MM.1S (cell line): ENCODE measurements around the gene ALX1.

ENCODE experiments used
- DNase-seq: peaks from one replicate; pipeline ENCODE4 v3.0.0-alpha.2; 2015
- H2AFZ ChIP-seq: fragments of 300-600 bp; sonication (generic); 2 replicates; pipeline ENCODE4 v1.6.0; 2016; ENCODE audit warnings: antibody characterized with exemption, low read length
- H3F3A ChIP-seq: fragments of 300-600 bp; sonication (generic); 2 replicates; pipeline ENCODE4 v1.6.1; 2016; ENCODE audit warnings: mild to moderate bottlenecking, antibody characterized with exemption, low read length, moderate library complexity, mixed read lengths; ENCODE audit not compliant: insufficient read depth
- H3K27ac ChIP-seq: fragments of 300-600 bp; sonication (generic); 2 replicates; pipeline ENCODE4 v1.5.1; 2016; ENCODE audit warnings: mild to moderate bottlenecking, low read length
- H3K27me3 ChIP-seq: fragments of 300-600 bp; sonication (generic); replicated peaks from 2 replicates; pipeline ENCODE4 v1.6.0; 2016; ENCODE audit warnings: low read length; ENCODE audit not compliant: insufficient read depth
- H3K36me3 ChIP-seq: fragments of 300-600 bp; sonication (generic); replicated peaks from 2 replicates; pipeline ENCODE4 v1.6.1; 2016; ENCODE audit warnings: mild to moderate bottlenecking, low read length, mixed read lengths; ENCODE audit not compliant: insufficient read depth
- H3K4me1 ChIP-seq: fragments of 300-600 bp; sonication (generic); 2 replicates; pipeline ENCODE4 v1.6.1; 2016; ENCODE audit warnings: low read length, mixed read lengths
- H3K4me2 ChIP-seq: fragments of 300-600 bp; sonication (generic); 2 replicates; pipeline ENCODE4 v1.6.0; 2016; ENCODE audit warnings: low read depth, low read length
- H3K4me3 ChIP-seq: fragments of 300-600 bp; sonication (generic); 2 replicates; pipeline ENCODE4 v1.5.1; 2016; ENCODE audit warnings: low read length, mixed read lengths
- H3K79me2 ChIP-seq: fragments of 300-600 bp; sonication (generic); 2 replicates; pipeline ENCODE4 v1.6.1; 2016; ENCODE audit warnings: mixed run types, low read length, mixed read lengths
- H3K9ac ChIP-seq: fragments of 300-600 bp; sonication (generic); 2 replicates; pipeline ENCODE4 v1.6.1; 2016; ENCODE audit warnings: low read length, mixed read lengths
- H3K9me2 ChIP-seq: fragments of 300-600 bp; sonication (generic); replicated peaks from 2 replicates; pipeline ENCODE4 v1.6.1; 2016; ENCODE audit warnings: mild to moderate bottlenecking, low read length, mixed read lengths; ENCODE audit not compliant: insufficient read depth
- H3K9me3 ChIP-seq: fragments of 300-600 bp; sonication (generic); replicated peaks from 2 replicates; pipeline ENCODE4 v1.6.1; 2016; ENCODE audit warnings: mild to moderate bottlenecking, low read length, mixed read lengths; ENCODE audit not compliant: insufficient read depth
- H4K20me1 ChIP-seq: fragments of 300-600 bp; sonication (generic); 2 replicates; pipeline ENCODE4 v1.6.1; 2016; ENCODE audit warnings: mild to moderate bottlenecking, low read length, moderate library complexity, mixed read lengths; ENCODE audit not compliant: insufficient read depth
- EZH2 ChIP-seq: fragments of 300-600 bp; sonication (generic); optimal IDR thresholded peaks from 2 replicates; pipeline ENCODE3; 2017; ENCODE audit warnings: low read depth, mild to moderate bottlenecking, antibody characterized with exemption, low read length, mixed read lengths
- EZH2phosphoT487 ChIP-seq: fragments of 300-600 bp; sonication (generic); IDR thresholded peaks from 2 replicates; pipeline ENCODE4 v1.6.1; 2018; ENCODE audit warnings: antibody characterized with exemption, low read length
- TF ChIP-seq, protein P1 (sequence below): fragments of 300-600 bp; sonication (generic); IDR thresholded peaks from 2 replicates; pipeline ENCODE4 v1.5.1; 2016; ENCODE audit warnings: antibody characterized with exemption, low read length, mixed read lengths

The ALX1 gene

DNA sequence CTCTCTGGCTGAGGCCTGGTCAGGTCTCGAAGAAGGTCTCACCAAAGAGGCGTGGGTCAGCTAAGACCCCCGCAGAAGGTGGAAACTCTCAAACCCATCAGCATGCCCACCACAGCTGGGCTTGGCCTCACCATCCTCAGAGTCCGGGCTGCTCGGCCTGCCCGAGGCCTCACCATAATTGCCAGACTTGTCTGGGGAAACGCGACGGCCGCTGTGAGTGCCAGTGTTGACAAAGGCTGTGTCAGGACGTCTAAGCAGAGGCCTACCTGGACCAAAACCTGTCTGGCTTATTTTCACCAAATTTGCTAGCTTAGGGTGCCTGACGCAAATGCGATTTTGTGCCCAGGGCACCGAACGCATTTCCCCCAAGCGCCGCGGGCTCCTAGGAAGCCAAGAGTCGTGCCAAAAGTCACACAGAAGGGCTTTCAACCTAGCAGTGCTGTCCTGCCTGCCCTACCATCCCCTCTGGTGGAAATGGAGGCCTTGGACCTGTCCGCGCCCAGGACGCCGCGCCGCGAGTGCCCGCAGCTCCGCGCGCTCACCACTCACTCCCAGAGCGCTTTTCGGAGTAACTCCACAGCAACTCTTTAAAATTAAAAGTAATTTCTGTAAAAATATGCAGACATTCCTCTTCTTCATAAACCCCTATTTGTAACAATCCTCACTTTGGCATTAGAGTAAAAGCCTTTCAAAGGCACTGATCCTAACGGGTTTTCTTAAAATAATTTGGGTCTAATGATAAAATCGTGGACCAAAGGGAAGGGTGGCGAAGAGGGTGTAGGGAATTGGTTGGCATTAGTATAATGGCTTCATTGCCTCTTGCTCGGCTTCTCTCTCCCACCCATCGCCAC is 1.2 kb upstream of the ALX1 start:
- H3K9ac ChIP-seq, result no peak overlapping the region
- no peaks in the 10 kb centered on the region for H4K20me1 ChIP-seq
- DNase-seq, result no peak
- no peaks in the 10 kb centered on the region for H3K36me3 ChIP-seq
- H3F3A ChIP-seq, result no peaks in the 10 kb centered on the region
- H3K27me3 ChIP-seq, result no peaks in the 10 kb centered on the region; the same call in 1 of the 2 replicates
- no peak overlapping the region for H3K4me3 ChIP-seq
- H3K4me1 ChIP-seq, result peaks cover 7% of the 10 kb centered on the region; the same call in 1 of the 2 replicates
- no peaks in the 10 kb centered on the region for H3K9me3 ChIP-seq
- no peaks in the 10 kb centered on the region for H3K79me2 ChIP-seq
- H3K27ac ChIP-seq, result no peak overlapping the region
- no peak for TF ChIP-seq EZH2
- TF ChIP-seq EZH2phosphoT487, result no peak
- TF ChIP-seq, protein P1, sequence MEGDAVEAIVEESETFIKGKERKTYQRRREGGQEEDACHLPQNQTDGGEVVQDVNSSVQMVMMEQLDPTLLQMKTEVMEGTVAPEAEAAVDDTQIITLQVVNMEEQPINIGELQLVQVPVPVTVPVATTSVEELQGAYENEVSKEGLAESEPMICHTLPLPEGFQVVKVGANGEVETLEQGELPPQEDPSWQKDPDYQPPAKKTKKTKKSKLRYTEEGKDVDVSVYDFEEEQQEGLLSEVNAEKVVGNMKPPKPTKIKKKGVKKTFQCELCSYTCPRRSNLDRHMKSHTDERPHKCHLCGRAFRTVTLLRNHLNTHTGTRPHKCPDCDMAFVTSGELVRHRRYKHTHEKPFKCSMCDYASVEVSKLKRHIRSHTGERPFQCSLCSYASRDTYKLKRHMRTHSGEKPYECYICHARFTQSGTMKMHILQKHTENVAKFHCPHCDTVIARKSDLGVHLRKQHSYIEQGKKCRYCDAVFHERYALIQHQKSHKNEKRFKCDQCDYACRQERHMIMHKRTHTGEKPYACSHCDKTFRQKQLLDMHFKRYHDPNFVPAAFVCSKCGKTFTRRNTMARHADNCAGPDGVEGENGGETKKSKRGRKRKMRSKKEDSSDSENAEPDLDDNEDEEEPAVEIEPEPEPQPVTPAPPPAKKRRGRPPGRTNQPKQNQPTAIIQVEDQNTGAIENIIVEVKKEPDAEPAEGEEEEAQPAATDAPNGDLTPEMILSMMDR, result no peak
- H2AFZ ChIP-seq, result no peak overlapping the region
- no peaks in the 10 kb centered on the region for H3K9me2 ChIP-seq
- no peak overlapping the region for H3K4me2 ChIP-seq

DNA sequence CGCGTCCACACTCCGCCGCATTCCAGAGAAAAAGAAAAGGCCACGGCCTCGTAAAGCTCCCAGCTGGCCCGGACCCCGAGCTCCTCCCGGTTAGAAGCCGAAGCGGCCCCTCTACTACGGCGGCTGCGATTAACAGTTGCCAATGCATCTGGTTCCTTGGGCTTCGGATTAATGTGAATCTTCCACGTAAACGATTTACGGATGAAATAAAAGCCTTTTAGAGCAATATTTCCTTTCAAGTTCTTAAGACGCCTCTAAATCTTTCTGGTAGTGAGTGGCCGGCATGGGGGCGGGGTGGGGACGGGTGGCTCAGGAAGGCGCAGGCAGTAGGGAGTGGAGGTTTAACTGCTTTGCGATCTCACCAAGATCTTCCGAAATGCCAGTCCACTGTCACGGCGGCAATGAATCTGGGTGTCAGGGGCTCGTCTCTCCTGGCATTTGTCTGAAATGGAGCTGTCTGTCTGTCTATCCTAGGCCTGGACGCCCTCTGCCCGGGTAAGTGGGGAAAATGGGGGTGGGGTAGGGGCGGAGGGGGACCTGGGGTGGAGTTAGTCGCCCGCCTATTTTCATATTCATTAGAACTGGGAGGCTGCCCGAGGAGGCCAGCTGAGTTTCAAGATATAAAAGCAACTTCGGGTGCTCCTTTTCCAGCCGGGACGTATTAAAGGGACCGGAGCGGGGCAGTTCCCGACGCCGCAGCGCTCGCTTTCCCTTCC is 413 bp upstream of the ALX1 start:
- peak overlapping the region; percentile 79; the same call in 1 of the 2 replicates for H3K4me2 ChIP-seq
- no peak overlapping the region for H3K9ac ChIP-seq
- H3K36me3 ChIP-seq, result no peaks in the 10 kb centered on the region
- no peak overlapping the region for H3K27ac ChIP-seq
- TF ChIP-seq EZH2phosphoT487, result no peak
- TF ChIP-seq, protein P1, result no peak
- no peak for TF ChIP-seq EZH2
- no peaks in the 10 kb centered on the region; the same call in 1 of the 2 replicates for H3K27me3 ChIP-seq
- no peaks in the 10 kb centered on the region for H3K9me3 ChIP-seq
- no peaks in the 10 kb centered on the region for H4K20me1 ChIP-seq
- no peaks in the 10 kb centered on the region for H3F3A ChIP-seq
- no peak overlapping the region; the same call in 1 of the 2 replicates for H2AFZ ChIP-seq
- H3K79me2 ChIP-seq, result no peaks in the 10 kb centered on the region
- peak overlapping the region; percentile 64 for H3K4me3 ChIP-seq
- no peaks in the 10 kb centered on the region for H3K9me2 ChIP-seq
- no peak for DNase-seq
- peaks cover 7% of the 10 kb centered on the region; the same call in 1 of the 2 replicates for H3K4me1 ChIP-seq

DNA sequence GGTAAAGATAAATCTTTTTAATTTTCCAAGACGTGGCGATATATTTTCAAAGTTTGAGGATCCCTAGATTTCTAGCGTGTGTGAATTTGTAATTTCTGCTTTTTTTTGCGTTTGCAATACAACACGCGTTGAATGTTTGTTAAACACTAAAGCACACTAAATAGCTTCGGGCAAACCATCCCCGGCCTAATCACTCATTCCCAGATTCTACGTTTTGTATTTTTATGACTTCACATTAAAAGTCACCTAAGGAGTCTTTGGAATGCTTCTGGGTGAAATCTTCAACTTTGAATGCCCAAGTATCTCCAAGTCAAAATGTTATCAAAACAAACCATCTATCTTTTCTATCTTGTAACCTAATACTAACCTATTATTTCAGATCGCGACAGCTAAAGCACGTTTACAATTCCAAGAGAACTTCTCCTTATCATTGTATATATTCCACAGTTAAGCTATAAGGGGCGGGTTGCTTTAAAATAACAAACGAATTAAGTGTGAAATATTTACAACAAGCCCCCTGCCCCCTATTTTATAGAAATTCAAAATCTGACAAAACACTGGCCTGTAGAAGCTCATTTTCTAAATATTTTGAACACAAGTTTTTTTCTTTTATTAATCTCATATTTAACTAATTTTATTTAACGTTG is 1.1 kb downstream of the ALX1 start:
- DNase-seq, result no peak
- H3K4me3 ChIP-seq, result peak overlapping the region; percentile 64
- H3K9ac ChIP-seq, result no peak overlapping the region; the same call in 1 of the 2 replicates
- no peaks in the 10 kb centered on the region for H4K20me1 ChIP-seq
- peak overlapping the region; percentile 66; the same call in 1 of the 2 replicates for H2AFZ ChIP-seq
- H3K79me2 ChIP-seq, result no peaks in the 10 kb centered on the region
- H3K9me2 ChIP-seq, result no peaks in the 10 kb centered on the region
- H3F3A ChIP-seq, result no peaks in the 10 kb centered on the region
- no peak for TF ChIP-seq EZH2
- no peak for TF ChIP-seq EZH2phosphoT487
- TF ChIP-seq, protein P1, result no peak
- H3K27ac ChIP-seq, result no peak overlapping the region
- H3K36me3 ChIP-seq, result no peaks in the 10 kb centered on the region
- no peaks in the 10 kb centered on the region for H3K9me3 ChIP-seq
- H3K4me2 ChIP-seq, result peak overlapping the region; percentile 79; the same call in 1 of the 2 replicates
- no peaks in the 10 kb centered on the region for H3K4me1 ChIP-seq
- no peaks in the 10 kb centered on the region; the same call in 1 of the 2 replicates for H3K27me3 ChIP-seq
